Lower leg skin (tissue), 3 donors: ENCODE measurements around the gene UTY.

ENCODE experiments used
- CTCF ChIP-seq, 3 donors: fragments of 450-650 bp; IDR thresholded peaks; one replicate each; pipeline ENCODE4 v1.5.1; 2016; ENCODE audit warnings: antibody characterized with exemption in 3 of 3, mild to moderate bottlenecking in 3 of 3, moderate library complexity in 2 of 3
- POLR2A ChIP-seq, 2 donors: fragments of 450-650 bp; IDR thresholded peaks; one replicate each; pipeline ENCODE4 v1.6.1; 2016 to 2017; ENCODE audit warnings: antibody characterized with exemption in 2 of 2, mild to moderate bottlenecking in 1 of 2, moderate library complexity in 1 of 2

- TF ChIP-seq POLR2A (IDR thresholded peaks at IDR 0.05) (no peak), CTCF (IDR thresholded peaks at IDR 0.05) (no peak)
Observed at GRCh38 chrY:13339939-13340338, 139.9 kb downstream of the UTY start.
